GM23248 (cell line): Measurements from ENCODE around the gene KIRREL1. TPM values are rescaled to one million over a fixed set of nuclear protein-coding genes. Genes with fewer than 3 reads are reported as not detected.

Experiments
- DNase-seq: peaks from one replicate; pipeline ENCODE4 v3.0.0-alpha.2; 2015
- H2AFZ ChIP-seq: fragments of 200-600 bp; sonication (generic); 2 replicates; pipeline ENCODE4 v1.6.1; 2016; ENCODE audit warnings: antibody characterized with exemption
- H3F3A ChIP-seq: fragments of 200-600 bp; sonication (generic); 2 replicates; pipeline ENCODE4 v1.6.1; 2016; ENCODE audit warnings: mild to moderate bottlenecking, antibody characterized with exemption, mixed run types; ENCODE audit not compliant: insufficient read depth
- H3K27ac ChIP-seq: fragments of 200-600 bp; sonication (generic); 2 replicates; pipeline ENCODE4 v1.5.1; 2016; ENCODE audit warnings: mild to moderate bottlenecking
- H3K27me3 ChIP-seq: fragments of 200-600 bp; sonication (generic); replicated peaks from 2 replicates; pipeline ENCODE4 v1.6.1; 2016; ENCODE audit warnings: mild to moderate bottlenecking; ENCODE audit not compliant: insufficient read depth
- H3K36me3 ChIP-seq: fragments of 200-600 bp; sonication (generic); 2 replicates; pipeline ENCODE4 v1.6.1; 2016; ENCODE audit warnings: low read depth, mild to moderate bottlenecking
- H3K4me1 ChIP-seq: fragments of 200-600 bp; sonication (generic); 2 replicates; pipeline ENCODE4 v1.6.1; 2016; ENCODE audit warnings: mild to moderate bottlenecking; ENCODE audit not compliant: insufficient read depth
- H3K4me2 ChIP-seq: fragments of 200-600 bp; sonication (generic); one replicate; pipeline ENCODE4 v1.6.1; 2016; ENCODE audit warnings: mild to moderate bottlenecking; ENCODE audit not compliant: unreplicated experiment
- H3K4me3 ChIP-seq: fragments of 200-600 bp; sonication (generic); 2 replicates; pipeline ENCODE4 v1.5.1; 2016; ENCODE audit warnings: mild to moderate bottlenecking
- H3K79me2 ChIP-seq: fragments of 200-600 bp; sonication (generic); 2 replicates; pipeline ENCODE4 v1.6.1; 2016; ENCODE audit warnings: mild to moderate bottlenecking; ENCODE audit not compliant: insufficient read depth
- H3K9ac ChIP-seq: fragments of 200-600 bp; sonication (generic); 2 replicates; pipeline ENCODE4 v1.6.1; 2016; ENCODE audit warnings: mild to moderate bottlenecking
- H3K9me2 ChIP-seq: fragments of 200-600 bp; sonication (generic); 2 replicates; pipeline ENCODE4 v1.6.1; 2016; ENCODE audit warnings: mixed run types, mild to moderate bottlenecking, moderate library complexity; ENCODE audit not compliant: insufficient read depth
- H3K9me3 ChIP-seq: fragments of 200-600 bp; sonication (generic); one replicate; pipeline ENCODE4 v1.6.1; 2017; ENCODE audit warnings: low read depth
- H4K20me1 ChIP-seq: fragments of 200-600 bp; sonication (generic); 2 replicates; pipeline ENCODE4 v1.6.0; 2016; ENCODE audit not compliant: insufficient read depth
- EZH2 ChIP-seq: fragments of 200-600 bp; sonication (generic); IDR thresholded peaks from 2 replicates; pipeline ENCODE4 v1.6.1; 2018; ENCODE audit warnings: antibody characterized with exemption, mild to moderate bottlenecking; ENCODE audit not compliant: insufficient read depth, poor library complexity, severe bottlenecking
- EZH2phosphoT487 ChIP-seq: fragments of 200-600 bp; sonication (generic); IDR thresholded peaks from 2 replicates; pipeline ENCODE4 v1.6.1; 2018; ENCODE audit warnings: antibody characterized with exemption, moderate library complexity, mild to moderate bottlenecking, low read depth; ENCODE audit not compliant: insufficient read depth
- WGBS, 2 experiments: methylation state at CpG; one replicate each; pipeline ENCODE4 v1.1.6; 2015 to 2017; ENCODE audit warnings: low lambda C conversion rate in 2 of 2, low coverage in 1 of 2; ENCODE audit errors: missing lambda C conversion rate in 2 of 2; 5-methylcytosine and 5-hydroxymethylcytosine counted together
- in situ Hi-C: fragments of 300-500 bp; cut with MboI; formaldehyde crosslinking; loops from 2 replicates; pipeline ENCODE4 v1.15.0; 2020
- polyA plus RNA-seq: library from polyadenylated mRNA; unstranded; fragments of >200 nt; fragmentation: Nextera tagmentation; extraction: Ambion mirVana; gene quantifications from 2 replicates; pipeline ENCODE4 v1.2.1, GENCODE V29; 2016
- total RNA-seq: library from RNA; depleted of rRNA; stranded (reverse); fragments of >200 nt; shearing (Covaris generic); gene quantifications from 2 replicates; pipeline ENCODE4 v1.2.3, GENCODE V29; 2014

The KIRREL1 gene
- total and polyA plus RNA-seq, 2 experiments from 2014 or later, result 33.7 to 108 TPM

DNA sequence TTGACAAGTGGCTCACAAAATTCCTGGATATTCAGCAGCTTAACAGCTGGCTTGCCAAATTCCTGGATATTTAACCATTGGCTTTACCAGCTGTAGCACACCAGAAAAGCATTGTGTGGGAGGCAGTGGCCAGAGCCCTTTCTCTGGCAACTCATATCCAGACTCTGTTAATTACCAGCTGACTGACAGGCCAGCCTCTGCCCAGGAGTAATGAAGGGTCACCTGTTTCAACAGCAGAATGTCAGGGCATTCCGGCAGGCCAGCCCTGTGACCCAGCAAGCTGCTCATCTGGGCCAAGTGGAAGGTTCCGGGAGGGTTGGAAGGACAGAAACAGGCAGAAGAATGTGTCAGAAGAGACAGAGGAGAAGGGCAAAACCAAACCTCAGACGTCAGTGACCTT is 35.2 kb upstream of the KIRREL1 start:
- Histone ChIP-seq H3F3A (peaks cover 4% of the 10 kb centered on the region; the same call in 1 of the 2 replicates), H3K4me2 (no peak overlapping the region), H3K9me2 (no peaks in the 10 kb centered on the region), H3K36me3 (no peaks in the 10 kb centered on the region), H3K27ac (no peak overlapping the region), H3K4me3 (no peak overlapping the region), H3K79me2 (no peaks in the 10 kb centered on the region), H4K20me1 (no peaks in the 10 kb centered on the region), H3K4me1 (0 out of 2 replicates have a peak, but pooled peaks cover 6% of the 10 kb centered on the region), H3K9ac (no peak overlapping the region), H3K9me3 (no peaks in the 10 kb centered on the region), H3K27me3 (peaks cover 27% of the 10 kb centered on the region), H2AFZ (no peak overlapping the region)
- 40 to 56% methylated on average over 3 of the region's 3 CpGs for WGBS, 2 experiments
- no peak for DNase-seq
- in situ Hi-C loops, result no loop called here
- no peak for TF ChIP-seq EZH2phosphoT487

DNA sequence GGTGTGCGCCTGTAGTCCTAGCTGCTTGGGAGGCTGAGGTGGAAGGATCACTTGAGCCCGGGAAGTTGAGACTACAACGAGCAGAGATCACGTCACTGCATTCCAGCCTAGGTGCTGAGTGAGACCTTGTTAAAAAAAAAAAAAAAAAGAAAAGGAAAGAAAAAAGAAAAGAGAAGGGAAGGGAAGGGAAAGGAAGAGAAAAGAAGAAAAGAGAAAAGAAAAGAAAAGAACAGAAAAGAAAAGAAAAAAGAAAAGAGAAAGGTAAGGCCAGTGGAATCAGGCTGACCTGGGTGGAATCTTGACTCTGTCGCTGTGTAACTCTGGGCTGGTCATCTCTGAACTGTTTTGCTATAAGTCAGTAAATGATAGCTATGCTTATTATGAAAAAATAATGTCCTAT is 33.7 kb upstream of the KIRREL1 start:
- no peaks in the 10 kb centered on the region for H4K20me1 ChIP-seq
- no peak overlapping the region for H3K27ac ChIP-seq
- H3K4me1 ChIP-seq, result 0 out of 2 replicates have a peak, but pooled peaks cover 6% of the 10 kb centered on the region
- no peak overlapping the region for H3K4me3 ChIP-seq
- no peak overlapping the region for H3K9ac ChIP-seq
- H3K36me3 ChIP-seq, result no peaks in the 10 kb centered on the region
- peaks cover 4% of the 10 kb centered on the region; the same call in 1 of the 2 replicates for H3F3A ChIP-seq
- no peaks in the 10 kb centered on the region for H3K9me2 ChIP-seq
- H3K9me3 ChIP-seq, result no peaks in the 10 kb centered on the region
- H3K4me2 ChIP-seq, result no peak overlapping the region
- DNase-seq, result no peak
- in situ Hi-C loops, result no loop called here
- no peaks in the 10 kb centered on the region for H3K79me2 ChIP-seq
- TF ChIP-seq EZH2, result no peak
- H2AFZ ChIP-seq, result no peak overlapping the region
- WGBS, 2 experiments, result 59 to 62% methylated on average over 5 of the region's 5 CpGs
- peaks cover 27% of the 10 kb centered on the region for H3K27me3 ChIP-seq

DNA sequence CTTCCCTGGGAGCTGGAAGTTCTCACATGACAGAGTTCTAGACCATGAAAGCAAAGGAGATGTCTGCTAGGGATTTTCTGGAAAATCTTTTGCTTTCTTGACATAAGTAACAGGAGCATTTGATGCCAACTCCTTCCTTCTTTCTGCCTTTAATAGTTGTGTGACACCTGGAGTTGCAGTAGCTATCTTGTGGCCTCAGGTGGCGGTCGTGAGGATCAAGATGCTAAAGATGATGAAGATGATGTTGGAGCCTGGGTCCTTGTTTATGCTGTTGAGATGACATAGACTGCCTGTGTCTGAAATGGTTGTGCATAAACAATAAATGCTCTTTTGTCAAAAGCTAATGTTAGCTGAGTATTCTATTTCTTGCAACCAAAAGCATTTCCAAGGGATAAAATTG is 32.7 kb upstream of the KIRREL1 start:
- Histone ChIP-seq H3K9me2 (no peaks in the 10 kb centered on the region), H3K9me3 (no peaks in the 10 kb centered on the region), H3K4me3 (no peak overlapping the region), H3K9ac (no peak overlapping the region), H2AFZ (no peak overlapping the region), H4K20me1 (no peaks in the 10 kb centered on the region), H3K27ac (no peak overlapping the region), H3K4me2 (no peak overlapping the region), H3K79me2 (no peaks in the 10 kb centered on the region), H3K4me1 (0 out of 2 replicates have a peak, but pooled peaks cover 6% of the 10 kb centered on the region), H3K36me3 (no peaks in the 10 kb centered on the region), H3F3A (peaks cover 4% of the 10 kb centered on the region; the same call in 1 of the 2 replicates), H3K27me3 (peaks cover 27% of the 10 kb centered on the region)
- no peak for DNase-seq
- WGBS, 2 experiments, result 41 to 47% methylated on average over 2 of the region's 2 CpGs
- in situ Hi-C loops, result no loop called here
- TF ChIP-seq EZH2phosphoT487, result no peak
- no peak for TF ChIP-seq EZH2

DNA sequence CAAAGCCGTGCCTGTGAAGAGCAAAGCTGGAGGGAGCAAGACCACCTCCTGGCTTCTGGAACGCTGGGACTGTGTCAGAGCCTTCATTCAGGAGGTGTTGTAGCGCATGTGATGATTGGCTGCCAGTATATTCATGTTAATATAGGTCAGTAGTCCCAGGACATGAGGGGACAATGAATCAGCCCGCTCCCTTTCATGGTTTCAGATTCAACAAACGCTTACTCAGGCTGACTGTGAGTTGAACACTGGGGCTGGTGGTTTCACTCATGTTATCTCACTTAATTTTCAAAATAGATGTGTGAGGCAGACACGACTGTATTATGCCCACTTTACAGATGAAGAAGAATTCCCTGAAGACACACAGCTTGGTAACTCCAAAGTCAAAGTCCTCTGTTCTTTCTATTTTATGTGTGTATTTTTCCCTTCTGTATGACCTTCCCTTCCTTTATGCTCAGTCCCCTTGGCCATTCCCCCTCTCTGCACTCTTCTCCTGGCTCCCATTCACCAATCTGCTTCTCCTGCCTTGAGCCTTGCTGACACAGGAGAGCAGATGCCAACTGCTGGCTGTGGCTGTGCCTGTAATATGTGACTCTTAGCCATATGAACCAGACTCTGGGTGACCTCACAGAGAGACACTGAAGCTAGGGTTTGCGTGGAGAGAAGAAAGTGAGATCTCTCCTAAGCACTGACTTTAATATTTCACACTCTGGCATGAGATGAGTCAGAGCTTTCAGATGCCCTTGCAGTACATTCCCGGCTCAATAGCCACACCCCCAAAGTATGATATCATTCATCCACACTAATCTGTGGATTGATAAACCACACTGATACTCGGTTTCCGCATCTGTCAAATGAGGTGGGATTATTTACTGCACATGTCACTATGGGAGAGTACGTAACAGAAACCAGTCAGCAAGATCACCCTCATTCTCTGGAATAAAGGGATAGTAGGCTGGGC is 31.4 kb upstream of the KIRREL1 start:
- Histone ChIP-seq H3K9me3 (no peaks in the 10 kb centered on the region), H3K27ac (no peak overlapping the region), H2AFZ (no peak overlapping the region), H3K4me2 (peak overlapping the region; percentile 51), H3K4me1 (0 out of 2 replicates have a peak, but pooled peaks cover 6% of the 10 kb centered on the region), H3K36me3 (no peaks in the 10 kb centered on the region), H3K27me3 (peaks cover 27% of the 10 kb centered on the region), H3K9me2 (no peaks in the 10 kb centered on the region), H3K4me3 (no peak overlapping the region), H3K9ac (no peak overlapping the region), H3K79me2 (no peaks in the 10 kb centered on the region), H3F3A (peaks cover 4% of the 10 kb centered on the region; the same call in 1 of the 2 replicates), H4K20me1 (no peaks in the 10 kb centered on the region)
- in situ Hi-C loops, result no loop called here
- DNase-seq, result peak; percentile 87
- TF ChIP-seq EZH2 (no peak), EZH2phosphoT487 (no peak)
- WGBS, 2 experiments, result 42 to 44% methylated on average over 11 of the region's 11 CpGs
